Skeletal muscle tissue (tissue), 4 donors: ENCODE data around the gene SEC61G. TPM values are rescaled to one million over a fixed set of nuclear protein-coding genes. Genes with fewer than 3 reads are reported as not detected.

ENCODE experiments used
- H3K27ac ChIP-seq: one replicate; pipeline ENCODE4 v1.7.0; 2013; ENCODE audit warnings: mild to moderate bottlenecking, low read depth, low read length, inconsistent platforms
- H3K27me3 ChIP-seq, 3 donors: one replicate each; pipeline ENCODE4 v1.7.0; 2013; ENCODE audit warnings: low read length in 3 of 3; ENCODE audit not compliant: control insufficient read depth in 3 of 3, insufficient read depth in 3 of 3
- H3K36me3 ChIP-seq, 3 donors: one replicate each; pipeline ENCODE4 v1.7.0; 2013; ENCODE audit warnings: low read length in 3 of 3; ENCODE audit not compliant: control insufficient read depth in 3 of 3, insufficient read depth in 3 of 3
- H3K4me1 ChIP-seq, 3 donors: one replicate each; pipeline ENCODE4 v1.7.0; 2013; ENCODE audit warnings: low read length in 3 of 3, mild to moderate bottlenecking in 3 of 3; ENCODE audit not compliant: control insufficient read depth in 3 of 3, insufficient read depth in 3 of 3
- H3K4me3 ChIP-seq, 3 donors: one replicate each; pipeline ENCODE4 v1.7.0; 2013; ENCODE audit warnings: low read length in 3 of 3
- H3K9ac ChIP-seq, 3 donors: one replicate each; pipeline ENCODE4 v1.7.0; 2013; ENCODE audit warnings: low read length in 3 of 3, mild to moderate bottlenecking in 3 of 3, moderate library complexity in 2 of 3, low read depth in 1 of 3
- H3K9me3 ChIP-seq, 3 donors: one replicate each; pipeline ENCODE4 v1.7.0; 2013; ENCODE audit warnings: low read length in 3 of 3; ENCODE audit not compliant: control insufficient read depth in 3 of 3
- total RNA-seq: library from RNA; depleted of rRNA; stranded (reverse); fragments of >200 nt; gene quantifications from one replicate; pipeline ENCODE4 v1.2.3, GENCODE V29; 2014
- donor health status: Osteomylitis.

SEC61G gene
- total RNA-seq, 1 donor from 2014 or later: 196 TPM

DNA sequence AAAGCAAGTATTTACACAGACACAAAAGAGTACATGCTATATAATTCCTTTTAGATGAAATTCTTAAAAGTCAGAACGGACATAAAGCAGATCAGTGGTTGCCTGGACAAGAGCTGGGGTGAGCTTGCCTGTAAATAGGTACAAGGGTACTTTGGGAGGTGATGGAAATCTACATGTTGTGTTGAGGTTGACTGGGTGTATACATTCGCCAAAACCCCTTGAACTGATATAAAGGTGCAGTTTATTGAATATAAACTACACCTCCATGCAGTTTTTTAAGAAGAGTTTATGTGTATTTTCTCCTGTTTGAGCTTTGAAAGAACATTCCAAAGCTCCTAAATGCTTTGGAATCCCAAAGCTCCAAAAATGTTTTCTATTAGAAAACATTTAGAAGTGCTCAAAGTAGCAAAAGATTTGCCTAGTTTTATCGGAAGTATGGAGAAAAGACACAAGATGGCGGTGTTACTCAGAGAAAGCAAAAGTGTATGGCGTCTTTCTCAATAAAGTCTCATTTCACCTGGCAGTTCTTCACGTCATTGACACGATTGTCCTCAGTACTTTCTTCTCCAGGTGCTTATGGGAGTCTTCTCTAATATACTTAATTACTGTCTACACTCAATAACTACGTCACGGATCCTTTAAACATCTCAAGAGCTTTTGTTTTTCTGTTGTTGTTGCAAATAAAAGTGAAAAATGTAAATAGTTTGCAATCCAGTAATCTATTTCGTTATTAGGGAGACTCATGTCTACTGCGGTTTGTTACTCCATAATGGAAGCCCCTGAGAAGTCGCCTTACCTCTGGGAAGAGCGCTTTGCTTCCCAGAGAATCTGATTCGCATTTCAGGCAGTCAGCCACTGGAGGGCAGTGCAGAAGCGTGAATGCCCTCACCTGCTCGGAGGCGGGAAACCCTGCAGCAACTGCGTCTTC is 14.7 kb upstream of the SEC61G start:
- Histone ChIP-seq H3K9me3 (no peaks in the 10 kb centered on the region), H3K27me3 (no peaks in the 10 kb centered on the region), H3K9ac (peak overlapping the region; percentile 58 to 67 (median 61)), H3K36me3 (no peaks in the 10 kb centered on the region), H3K27ac (no peak overlapping the region), H3K4me1 (peaks cover 0 to 4% (median 0%) of the 10 kb centered on the region in 3 donors), H3K4me3 (peak overlapping the region; percentile 58 to 67 (median 60))

- H3K27me3 ChIP-seq: peaks cover 0 to 3% (median 0%) of the 10 kb centered on the region in 3 donors
- H3K4me3 ChIP-seq: no peak overlapping the region
These were observed 10.2 kb upstream of the SEC61G start for GRCh38 chr7:54769203-54769602.

GRCh38 chr7:54764861-54765260 is 5.8 kb upstream of the SEC61G start:
- Histone ChIP-seq H3K4me3 (no peak overlapping the region), H3K9ac (no peak overlapping the region), H3K36me3 (no peaks in the 10 kb centered on the region), H3K27me3 (peaks cover 0 to 3% (median 0%) of the 10 kb centered on the region in 3 donors), H3K9me3 (no peaks in the 10 kb centered on the region), H3K4me1 (peaks cover 2 to 4% (median 3%) of the 10 kb centered on the region in 3 donors), H3K27ac (no peak overlapping the region)

More at GRCh38 chr7:54769203-54769602, 10.2 kb upstream of the SEC61G start:
- no peak overlapping the region for H3K27ac ChIP-seq
- no peak overlapping the region for H3K9ac ChIP-seq
- H3K4me1 ChIP-seq: peaks cover 0 to 4% (median 0%) of the 10 kb centered on the region in 3 donors
- H3K9me3 ChIP-seq: no peaks in the 10 kb centered on the region
- H3K36me3 ChIP-seq: no peaks in the 10 kb centered on the region

- H3K27ac ChIP-seq: no peak overlapping the region
- peak overlapping the region in 2 of 3 donors; percentile 83 to 98 for H3K9ac ChIP-seq
- H3K36me3 ChIP-seq: peaks cover 1 to 11% (median 8%) of the 10 kb centered on the region in 3 donors
- H3K9me3 ChIP-seq: no peaks in the 10 kb centered on the region
- no peaks in the 10 kb centered on the region for H3K27me3 ChIP-seq
- peak overlapping the region; percentile 85 to 98 (median 93) for H3K4me3 ChIP-seq
- peaks cover 15 to 22% (median 19%) of the 10 kb centered on the region in 3 donors for H3K4me1 ChIP-seq
These were observed 1.3 kb downstream of the SEC61G start for GRCh38 chr7:54757711-54758110.

DNA sequence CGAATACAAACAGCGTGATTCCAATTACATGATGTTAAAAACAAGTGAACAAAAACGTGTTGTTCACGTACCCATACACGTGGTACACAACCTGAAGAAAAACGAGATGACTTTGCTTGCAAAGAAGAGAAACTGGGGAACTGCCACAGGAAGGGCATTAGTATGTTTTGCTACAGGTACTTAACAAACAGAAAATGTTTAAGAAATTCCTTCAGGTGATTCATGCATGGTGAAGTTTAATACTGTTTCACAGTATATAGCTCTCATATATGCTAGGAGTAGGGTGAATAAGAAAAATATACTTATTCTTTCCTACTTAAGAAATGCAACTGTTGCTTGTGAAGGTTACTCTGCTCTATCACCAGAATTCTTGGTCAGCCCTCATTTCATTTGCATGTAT is 9.8 kb downstream of the SEC61G start:
- no peak overlapping the region for H3K27ac ChIP-seq
- peaks cover 17 to 34% (median 27%) of the 10 kb centered on the region in 3 donors for H3K36me3 ChIP-seq
- H3K27me3 ChIP-seq: no peaks in the 10 kb centered on the region
- H3K4me3 ChIP-seq: no peak overlapping the region
- H3K9me3 ChIP-seq: no peaks in the 10 kb centered on the region
- H3K9ac ChIP-seq: no peak overlapping the region
- H3K4me1 ChIP-seq: no peaks in the 10 kb centered on the region

DNA sequence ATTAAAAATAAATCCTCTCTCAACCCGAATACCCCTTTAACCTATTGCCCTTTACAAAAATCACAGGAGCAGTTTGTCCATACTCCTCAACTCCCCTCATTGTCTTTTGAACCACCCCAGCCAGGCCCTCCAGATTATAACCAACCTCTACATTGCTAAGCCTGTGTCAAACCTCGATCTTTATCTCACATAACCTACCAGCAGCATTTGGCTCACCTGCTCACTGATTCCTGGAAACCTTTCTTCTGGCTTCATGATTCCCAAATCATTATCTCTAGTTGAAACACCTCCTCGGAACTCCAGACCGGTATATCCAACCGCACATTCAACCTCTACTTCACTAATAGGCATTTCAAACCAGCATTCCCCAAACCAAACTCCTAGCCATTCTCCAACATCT is 11.8 kb downstream of the SEC61G start:
- Histone ChIP-seq H3K36me3 (peaks cover 12 to 27% (median 27%) of the 10 kb centered on the region in 3 donors), H3K9ac (no peak overlapping the region), H3K27me3 (no peaks in the 10 kb centered on the region), H3K4me3 (no peak overlapping the region), H3K27ac (no peak overlapping the region), H3K4me1 (no peaks in the 10 kb centered on the region), H3K9me3 (no peaks in the 10 kb centered on the region)

- H3K36me3 ChIP-seq: peaks cover 3 to 6% (median 4%) of the 10 kb centered on the region in 3 donors
- no peaks in the 10 kb centered on the region for H3K4me1 ChIP-seq
- no peaks in the 10 kb centered on the region for H3K9me3 ChIP-seq
- no peaks in the 10 kb centered on the region for H3K27me3 ChIP-seq
- no peak overlapping the region for H3K9ac ChIP-seq
- H3K4me3 ChIP-seq: no peak overlapping the region
- no peak overlapping the region for H3K27ac ChIP-seq
These were observed 15.4 kb downstream of the SEC61G start for GRCh38 chr7:54743580-54743979.

DNA sequence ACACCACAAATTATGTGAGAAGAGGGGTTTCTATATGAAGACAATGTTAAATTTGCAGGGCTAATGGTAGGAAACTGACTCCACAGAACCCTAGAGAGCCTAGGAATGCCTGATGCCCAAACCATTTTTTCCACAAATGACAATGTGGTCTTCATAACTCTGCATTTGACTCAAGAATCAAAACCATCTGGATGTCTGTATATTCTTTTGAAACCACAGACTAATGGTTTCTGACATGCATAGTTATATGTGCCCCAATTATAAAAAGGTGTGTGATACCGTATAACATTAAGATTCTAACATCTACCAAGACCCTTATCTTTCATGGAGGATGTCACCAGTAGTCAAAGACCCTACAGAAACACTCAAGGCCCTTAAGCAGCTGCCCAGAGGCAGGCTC is 20.3 kb downstream of the SEC61G start:
- no peaks in the 10 kb centered on the region for H3K4me1 ChIP-seq
- no peaks in the 10 kb centered on the region for H3K9me3 ChIP-seq
- no peak overlapping the region for H3K9ac ChIP-seq
- H3K27me3 ChIP-seq: no peaks in the 10 kb centered on the region
- H3K27ac ChIP-seq: no peak overlapping the region
- no peak overlapping the region for H3K4me3 ChIP-seq
- no peaks in the 10 kb centered on the region for H3K36me3 ChIP-seq

DNA sequence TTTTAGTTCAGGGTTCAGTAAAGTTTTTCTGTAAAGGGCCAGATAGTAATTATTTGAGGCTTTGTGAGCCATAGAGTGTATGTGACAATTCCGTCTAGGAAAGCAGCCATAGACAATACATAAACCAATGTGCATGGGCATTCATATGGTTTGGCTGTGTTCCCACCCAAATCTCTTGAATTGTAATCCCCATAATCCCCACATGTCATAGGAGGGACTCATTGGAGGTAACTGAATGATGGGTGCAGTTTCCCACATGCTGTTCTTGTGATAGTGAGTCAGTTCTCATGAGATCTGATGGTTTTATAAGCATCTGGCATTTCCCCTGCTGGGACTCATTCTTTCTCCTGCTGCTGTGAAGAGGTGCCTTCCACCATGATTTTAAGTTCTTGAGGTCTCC is 29.9 kb downstream of the SEC61G start:
- no peaks in the 10 kb centered on the region for H3K9me3 ChIP-seq
- no peak overlapping the region for H3K4me3 ChIP-seq
- no peak overlapping the region for H3K27ac ChIP-seq
- H3K9ac ChIP-seq: no peak overlapping the region
- no peaks in the 10 kb centered on the region for H3K4me1 ChIP-seq
- no peaks in the 10 kb centered on the region for H3K27me3 ChIP-seq
- H3K36me3 ChIP-seq: no peaks in the 10 kb centered on the region

GRCh38 chr7:54728411-54728810 is 30.6 kb downstream of the SEC61G start:
- Histone ChIP-seq H3K4me3 (no peak overlapping the region), H3K9ac (no peak overlapping the region), H3K9me3 (no peaks in the 10 kb centered on the region), H3K4me1 (no peaks in the 10 kb centered on the region), H3K27me3 (no peaks in the 10 kb centered on the region), H3K36me3 (no peaks in the 10 kb centered on the region), H3K27ac (no peak overlapping the region)
